Progenitor cell of endocrine pancreas (in vitro differentiated cells): ENCODE measurements around the gene NUP43. TPM values are rescaled to one million over a fixed set of nuclear protein-coding genes. Genes with fewer than 3 reads are reported as not detected.

Source experiments
- DNase-seq: peaks from one replicate; pipeline ENCODE4 v3.0.0; 2021; ENCODE audit warnings: low spot score; ENCODE audit not compliant: unreplicated experiment
- H3K27ac Mint-ChIP-seq: 2 replicates; pipeline ENCODE4 v1.8.0; 2021; ENCODE audit warnings: mild to moderate bottlenecking, moderate library complexity, mixed read lengths
- H3K27me3 Mint-ChIP-seq: 2 replicates; pipeline ENCODE4 v1.8.0; 2021; ENCODE audit warnings: mixed read lengths
- H3K36me3 Mint-ChIP-seq: 2 replicates; pipeline ENCODE4 v1.8.0; 2022; ENCODE audit warnings: mixed read lengths; ENCODE audit not compliant: insufficient read depth
- H3K4me1 Mint-ChIP-seq: 2 replicates; pipeline ENCODE4 v1.8.0; 2021; ENCODE audit warnings: low read depth, mixed read lengths
- H3K4me3 Mint-ChIP-seq: 2 replicates; pipeline ENCODE4 v1.8.0; 2021; ENCODE audit warnings: low read depth, mild to moderate bottlenecking, moderate library complexity, mixed read lengths
- H3K9me3 Mint-ChIP-seq: 2 replicates; pipeline ENCODE4 v1.8.0; 2021; ENCODE audit warnings: low read depth, mixed read lengths
- total RNA-seq: library from RNA; stranded (reverse); gene quantifications from 2 replicates; pipeline ENCODE4 v1.2.1, GENCODE V29; 2021
- TF ChIP-seq, protein P1 (sequence below): fragments of 200-600 bp; sonication (generic); IDR thresholded peaks from one replicate; pipeline ENCODE4 v1.5.0; 2021; ENCODE audit warnings: antibody characterized with exemption, mild to moderate bottlenecking; ENCODE audit not compliant: unreplicated experiment

Gene NUP43
- total RNA-seq, 1 donor from 2014 or later, result 58.0 TPM

DNA sequence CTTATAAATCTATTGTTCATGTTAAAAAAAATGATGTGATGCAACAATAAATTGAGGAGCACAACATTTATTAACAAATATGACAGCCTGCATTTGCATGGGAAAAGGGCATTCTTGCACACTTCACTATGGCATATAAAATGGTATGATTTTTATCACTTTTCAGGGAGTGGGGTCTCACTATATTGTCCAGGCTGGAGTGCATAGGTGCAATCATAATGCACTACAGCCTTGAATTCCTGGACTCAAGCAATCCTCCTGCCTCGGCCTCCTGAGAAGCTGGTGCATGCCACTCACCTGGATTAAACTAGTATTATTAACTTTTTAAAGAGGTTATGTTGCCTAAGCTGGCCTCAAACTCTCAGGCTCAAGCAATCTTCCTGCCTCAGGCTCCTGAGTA is 11.4 kb downstream of the NUP43 start:
- DNase-seq, result no peak
- Mint-ChIP-seq H3K9me3 (no peaks in the 10 kb centered on the region), H3K36me3 (peaks cover 15% of the 10 kb centered on the region), H3K4me3 (no peak overlapping the region), H3K27ac (no peak overlapping the region), H3K4me1 (no peaks in the 10 kb centered on the region), H3K27me3 (no peaks in the 10 kb centered on the region)
- TF ChIP-seq, protein P1, sequence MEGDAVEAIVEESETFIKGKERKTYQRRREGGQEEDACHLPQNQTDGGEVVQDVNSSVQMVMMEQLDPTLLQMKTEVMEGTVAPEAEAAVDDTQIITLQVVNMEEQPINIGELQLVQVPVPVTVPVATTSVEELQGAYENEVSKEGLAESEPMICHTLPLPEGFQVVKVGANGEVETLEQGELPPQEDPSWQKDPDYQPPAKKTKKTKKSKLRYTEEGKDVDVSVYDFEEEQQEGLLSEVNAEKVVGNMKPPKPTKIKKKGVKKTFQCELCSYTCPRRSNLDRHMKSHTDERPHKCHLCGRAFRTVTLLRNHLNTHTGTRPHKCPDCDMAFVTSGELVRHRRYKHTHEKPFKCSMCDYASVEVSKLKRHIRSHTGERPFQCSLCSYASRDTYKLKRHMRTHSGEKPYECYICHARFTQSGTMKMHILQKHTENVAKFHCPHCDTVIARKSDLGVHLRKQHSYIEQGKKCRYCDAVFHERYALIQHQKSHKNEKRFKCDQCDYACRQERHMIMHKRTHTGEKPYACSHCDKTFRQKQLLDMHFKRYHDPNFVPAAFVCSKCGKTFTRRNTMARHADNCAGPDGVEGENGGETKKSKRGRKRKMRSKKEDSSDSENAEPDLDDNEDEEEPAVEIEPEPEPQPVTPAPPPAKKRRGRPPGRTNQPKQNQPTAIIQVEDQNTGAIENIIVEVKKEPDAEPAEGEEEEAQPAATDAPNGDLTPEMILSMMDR, result no peak

DNA sequence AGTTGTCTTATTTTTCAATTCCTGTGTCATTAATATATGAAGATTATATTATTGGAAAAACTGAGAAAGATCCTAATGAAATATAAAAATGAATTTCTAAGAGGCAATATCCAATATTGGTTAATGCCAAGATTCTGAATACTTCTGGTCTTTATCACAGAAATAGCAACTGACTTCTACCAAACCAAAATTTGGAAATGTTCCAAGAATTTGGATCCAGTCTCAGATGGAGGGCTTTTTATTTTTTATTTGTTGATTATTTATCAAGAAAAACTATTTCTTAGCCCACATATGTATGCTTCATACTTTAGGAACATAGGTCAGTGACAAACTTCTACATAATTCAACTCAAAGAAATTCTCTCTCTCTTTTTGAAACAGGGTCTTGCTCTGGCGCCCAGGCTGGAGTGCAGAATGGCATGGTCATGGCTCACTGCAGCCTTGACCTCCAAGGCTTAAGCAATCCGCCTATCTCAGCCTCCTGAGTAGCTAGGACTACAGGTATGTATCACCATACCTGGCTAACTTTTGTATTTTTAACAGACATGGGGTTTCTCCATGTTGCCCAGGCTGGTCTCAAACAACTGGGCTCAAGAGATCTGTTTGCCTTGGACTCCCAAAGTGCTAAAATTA is 13.1 kb downstream of the NUP43 start:
- no peaks in the 10 kb centered on the region for H3K9me3 Mint-ChIP-seq
- H3K36me3 Mint-ChIP-seq, result peaks cover 12% of the 10 kb centered on the region
- H3K27ac Mint-ChIP-seq, result peak overlapping the region; percentile 45
- H3K27me3 Mint-ChIP-seq, result no peaks in the 10 kb centered on the region
- H3K4me1 Mint-ChIP-seq, result no peaks in the 10 kb centered on the region
- H3K4me3 Mint-ChIP-seq, result no peak overlapping the region
- TF ChIP-seq, protein P1, result no peak
- DNase-seq, result no peak

DNA sequence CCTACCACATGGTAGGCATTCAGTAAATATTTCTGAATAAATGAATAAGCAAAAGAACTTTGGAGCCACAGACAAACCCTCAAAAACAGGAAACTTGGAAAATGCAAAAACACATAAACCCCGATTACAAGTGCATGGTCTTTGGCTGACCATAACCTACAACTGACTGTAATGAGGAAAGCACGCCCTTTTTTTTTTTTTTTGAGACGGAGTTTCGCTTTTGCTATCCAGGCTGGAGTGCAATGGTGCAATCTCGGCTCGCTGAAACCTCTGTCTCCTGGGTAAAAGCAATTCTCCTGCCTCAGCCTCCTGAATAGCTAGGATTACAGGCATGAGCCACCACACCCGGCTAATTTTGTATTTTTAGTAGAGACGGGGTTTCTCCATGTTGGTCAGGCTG is 16.5 kb downstream of the NUP43 start:
- no peak for DNase-seq
- TF ChIP-seq, protein P1, result no peak
- Mint-ChIP-seq H3K9me3 (no peaks in the 10 kb centered on the region), H3K36me3 (peaks cover 11% of the 10 kb centered on the region), H3K4me1 (no peaks in the 10 kb centered on the region), H3K4me3 (no peak overlapping the region), H3K27me3 (no peaks in the 10 kb centered on the region), H3K27ac (no peak overlapping the region)

DNA sequence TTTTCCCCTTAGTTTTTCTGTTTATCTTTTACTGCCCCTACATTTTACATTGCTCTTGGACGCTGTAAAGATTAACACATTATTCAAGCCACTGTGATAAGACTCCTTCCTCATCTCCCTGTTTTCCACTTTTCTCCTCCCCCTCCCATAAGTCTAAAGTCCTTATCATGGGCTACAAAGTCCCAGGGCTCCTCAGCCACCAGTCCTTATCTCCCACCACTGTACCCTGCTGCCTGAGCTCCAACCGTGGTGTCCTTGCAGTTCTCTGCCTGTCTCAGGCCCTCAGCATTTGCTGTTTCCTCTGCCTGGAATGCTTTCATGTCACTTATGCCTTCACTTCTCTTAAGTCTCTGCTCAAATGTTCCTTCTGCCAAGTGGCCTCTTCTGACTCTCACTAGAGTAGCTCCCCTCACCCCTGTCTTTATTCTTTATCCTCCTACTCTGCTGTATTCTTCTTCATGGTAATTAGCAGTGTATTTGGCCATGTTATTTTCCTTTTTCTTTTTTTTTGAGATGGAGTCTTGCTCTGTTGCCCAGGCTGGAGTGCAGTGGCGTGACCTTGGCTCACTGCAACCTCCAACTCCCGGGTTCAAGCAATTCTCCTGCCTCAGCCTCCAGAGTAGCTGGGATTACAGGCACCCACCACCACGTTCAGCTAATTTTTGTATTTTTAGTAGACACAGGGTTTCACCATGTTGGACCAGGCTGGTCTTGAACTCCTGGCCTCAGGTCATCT is 17.7 kb downstream of the NUP43 start:
- DNase-seq, result no peak
- Mint-ChIP-seq H3K27me3 (no peaks in the 10 kb centered on the region), H3K27ac (no peak overlapping the region), H3K36me3 (peaks cover 13% of the 10 kb centered on the region), H3K4me3 (no peak overlapping the region), H3K9me3 (no peaks in the 10 kb centered on the region), H3K4me1 (no peaks in the 10 kb centered on the region)
- TF ChIP-seq, protein P1, result no peak

DNA sequence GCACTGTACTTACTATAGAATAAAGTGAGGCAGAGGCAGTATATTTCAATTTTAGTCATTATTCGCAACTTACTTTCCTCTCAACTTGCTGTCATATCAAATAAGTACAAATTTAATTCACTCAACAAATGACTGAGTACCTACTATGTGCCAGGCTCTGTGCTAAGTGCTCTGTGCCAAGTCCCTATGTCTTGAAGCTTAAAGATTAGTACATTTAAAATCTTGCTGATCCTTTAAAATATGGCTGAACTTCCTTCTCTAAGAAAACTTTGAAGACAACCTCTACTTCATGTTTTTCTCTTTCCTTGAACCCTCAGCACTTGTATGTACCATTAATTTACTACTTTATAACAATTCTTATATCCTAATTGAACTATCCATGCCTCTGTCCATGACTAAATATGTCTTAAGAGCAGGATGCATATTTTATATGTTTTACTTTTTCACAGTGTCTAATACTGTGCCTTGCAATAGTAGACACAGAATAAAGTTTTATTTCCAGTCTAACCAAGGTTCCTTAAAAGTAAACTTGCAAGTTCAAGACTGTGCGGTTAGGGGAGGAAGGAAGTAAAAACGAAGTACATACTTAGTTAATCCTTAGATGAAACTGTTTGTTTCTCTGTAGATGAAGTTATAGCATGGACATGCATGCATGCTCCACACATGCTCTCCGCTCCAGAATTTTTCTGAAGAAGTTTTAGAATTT is 18.4 kb downstream of the NUP43 start:
- TF ChIP-seq, protein P1, result no peak
- H3K4me1 Mint-ChIP-seq, result no peaks in the 10 kb centered on the region
- H3K4me3 Mint-ChIP-seq, result no peak overlapping the region
- H3K27ac Mint-ChIP-seq, result no peak overlapping the region
- no peak for DNase-seq
- no peaks in the 10 kb centered on the region for H3K27me3 Mint-ChIP-seq
- peaks cover 13% of the 10 kb centered on the region for H3K36me3 Mint-ChIP-seq
- no peaks in the 10 kb centered on the region for H3K9me3 Mint-ChIP-seq
